ENCODE results near the gene CALB2.

The CALB2 gene

DNA sequence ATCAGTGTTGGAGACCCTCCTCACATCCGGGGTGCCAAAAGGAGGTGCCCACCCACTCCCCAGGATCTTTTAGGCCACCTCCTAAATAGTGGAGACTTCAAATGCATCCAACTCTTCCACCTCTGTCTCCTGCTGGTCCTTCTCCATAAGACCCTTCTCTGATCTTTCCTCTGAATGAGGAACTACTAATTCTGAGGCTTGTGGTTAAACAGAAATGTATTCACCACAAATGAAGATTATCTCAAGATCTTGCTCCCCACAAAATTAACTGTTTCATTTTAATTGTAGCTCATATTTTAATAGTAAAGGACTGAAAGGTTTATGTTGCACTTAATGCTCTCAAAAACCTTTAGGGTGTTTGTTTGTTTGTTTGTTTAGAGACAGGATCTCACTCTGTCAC is 49.2 kb downstream of the CALB2 start:
- TF ChIP-seq, protein P1, sequence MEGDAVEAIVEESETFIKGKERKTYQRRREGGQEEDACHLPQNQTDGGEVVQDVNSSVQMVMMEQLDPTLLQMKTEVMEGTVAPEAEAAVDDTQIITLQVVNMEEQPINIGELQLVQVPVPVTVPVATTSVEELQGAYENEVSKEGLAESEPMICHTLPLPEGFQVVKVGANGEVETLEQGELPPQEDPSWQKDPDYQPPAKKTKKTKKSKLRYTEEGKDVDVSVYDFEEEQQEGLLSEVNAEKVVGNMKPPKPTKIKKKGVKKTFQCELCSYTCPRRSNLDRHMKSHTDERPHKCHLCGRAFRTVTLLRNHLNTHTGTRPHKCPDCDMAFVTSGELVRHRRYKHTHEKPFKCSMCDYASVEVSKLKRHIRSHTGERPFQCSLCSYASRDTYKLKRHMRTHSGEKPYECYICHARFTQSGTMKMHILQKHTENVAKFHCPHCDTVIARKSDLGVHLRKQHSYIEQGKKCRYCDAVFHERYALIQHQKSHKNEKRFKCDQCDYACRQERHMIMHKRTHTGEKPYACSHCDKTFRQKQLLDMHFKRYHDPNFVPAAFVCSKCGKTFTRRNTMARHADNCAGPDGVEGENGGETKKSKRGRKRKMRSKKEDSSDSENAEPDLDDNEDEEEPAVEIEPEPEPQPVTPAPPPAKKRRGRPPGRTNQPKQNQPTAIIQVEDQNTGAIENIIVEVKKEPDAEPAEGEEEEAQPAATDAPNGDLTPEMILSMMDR (IDR thresholded peaks at IDR 0.05; ENCODE audit: extremely low read depth, insufficient read depth, missing control alignments), result no peak
- no peak for DNase-seq (ENCODE audit: low spot score)
- in situ Hi-C loops (cut with MboI; ENCODE audit: low pct_unique_long_range_greater_than_20kb, low sequenced_read_pairs, unreplicated experiment), result loop anchor here (25.0 kb wide), 1 partner anchor 205 kb away; no protein-coding TSS in a partner anchor

DNA sequence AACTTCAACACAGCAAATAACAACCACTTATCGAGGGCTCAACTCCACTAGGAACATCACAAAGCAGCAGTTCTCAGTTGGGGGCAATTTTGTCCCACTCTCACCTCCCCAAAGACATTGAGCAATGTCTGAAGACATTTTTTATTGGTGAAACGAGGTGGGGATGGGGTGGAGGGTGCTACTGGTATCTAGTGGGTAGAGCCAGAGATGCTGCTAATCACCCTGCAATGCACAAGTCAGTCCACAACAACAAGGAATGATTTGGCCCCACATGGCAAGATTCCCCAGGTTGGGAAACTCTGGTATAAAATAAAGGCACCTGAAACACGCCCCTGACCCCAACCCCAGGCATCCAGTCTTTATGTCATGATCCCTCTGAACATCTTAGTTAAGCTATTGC is 50.0 kb downstream of the CALB2 start:
- in situ Hi-C loops (cut with MboI; ENCODE audit: low pct_unique_long_range_greater_than_20kb, low sequenced_read_pairs, unreplicated experiment), result loop anchor here (25.0 kb wide), 1 partner anchor 204 kb away; no protein-coding TSS in a partner anchor
- no peak for DNase-seq (ENCODE audit: low spot score)
- TF ChIP-seq, protein P1 (IDR thresholded peaks at IDR 0.05; ENCODE audit: extremely low read depth, insufficient read depth, missing control alignments), result no peak

DNA sequence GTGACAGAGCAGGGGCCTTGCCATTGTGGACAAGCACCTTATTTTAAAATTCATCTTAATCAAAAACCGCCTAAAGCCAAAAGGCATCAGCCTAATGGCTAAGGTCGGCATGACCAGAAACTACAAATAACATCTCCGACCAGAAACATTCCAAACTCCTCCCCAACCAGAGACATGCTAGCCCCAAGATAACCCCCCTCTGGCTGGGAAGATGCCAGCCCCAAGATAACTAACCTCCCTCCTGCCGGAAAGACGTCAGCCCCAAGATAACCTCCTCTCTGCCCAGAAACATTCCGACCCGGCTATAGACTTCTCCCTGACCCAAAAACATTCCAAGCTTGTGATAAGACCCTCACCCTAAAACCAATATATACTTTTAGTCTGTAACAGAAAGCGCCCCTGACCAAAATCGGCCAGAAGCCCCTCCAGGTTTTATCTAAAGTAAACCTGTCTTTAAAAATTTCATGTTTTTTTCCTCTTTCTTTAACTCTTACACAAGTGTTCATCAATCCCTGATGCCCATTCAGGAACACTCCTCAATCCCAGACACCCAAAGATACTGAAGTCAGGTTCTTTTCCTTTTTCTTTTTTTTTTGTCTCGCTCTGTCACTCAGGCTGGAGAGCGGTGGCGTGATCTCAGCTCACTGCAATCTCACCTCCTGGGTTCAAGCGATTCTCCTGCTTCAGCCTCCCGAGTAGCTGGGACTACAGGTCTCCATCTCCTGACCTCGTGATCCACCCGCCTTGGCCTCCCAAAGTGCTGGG is 50.7 kb downstream of the CALB2 start:
- TF ChIP-seq, protein P1 (IDR thresholded peaks at IDR 0.05; ENCODE audit: extremely low read depth, insufficient read depth, missing control alignments), result no peak
- in situ Hi-C loops (cut with MboI; ENCODE audit: low pct_unique_long_range_greater_than_20kb, low sequenced_read_pairs, unreplicated experiment), result loop anchor here (25.0 kb wide), 1 partner anchor 203 kb away; no protein-coding TSS in a partner anchor
- no peak for DNase-seq (ENCODE audit: low spot score)

DNA sequence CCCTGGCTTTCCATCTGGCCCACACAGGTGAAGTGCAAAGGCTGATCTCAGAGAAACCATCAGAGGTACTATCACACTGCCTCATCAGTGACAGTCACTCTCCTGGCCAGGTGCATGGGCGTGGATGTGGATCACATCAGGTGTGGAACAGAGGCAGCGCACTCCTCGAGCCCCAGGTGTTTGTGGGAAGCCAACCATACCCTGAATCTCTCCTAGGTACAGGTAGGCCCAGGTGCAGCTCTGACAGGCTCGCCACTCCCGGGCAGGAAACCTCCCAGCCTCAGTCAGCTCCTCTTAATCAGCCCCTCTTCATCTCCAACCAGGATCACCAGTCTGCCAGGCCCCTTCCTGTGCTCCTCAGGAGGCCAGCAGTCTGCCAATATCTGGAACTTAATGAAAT is 51.6 kb downstream of the CALB2 start:
- in situ Hi-C loops (cut with MboI; ENCODE audit: low pct_unique_long_range_greater_than_20kb, low sequenced_read_pairs, unreplicated experiment), result loop anchor here (5.0 to 25.0 kb wide), 2 partner anchors 92 to 202 kb away; no protein-coding TSS in a partner anchor
- TF ChIP-seq, protein P1 (IDR thresholded peaks at IDR 0.05; ENCODE audit: extremely low read depth, insufficient read depth, missing control alignments), result no peak
- DNase-seq (ENCODE audit: low spot score), result no peak

DNA sequence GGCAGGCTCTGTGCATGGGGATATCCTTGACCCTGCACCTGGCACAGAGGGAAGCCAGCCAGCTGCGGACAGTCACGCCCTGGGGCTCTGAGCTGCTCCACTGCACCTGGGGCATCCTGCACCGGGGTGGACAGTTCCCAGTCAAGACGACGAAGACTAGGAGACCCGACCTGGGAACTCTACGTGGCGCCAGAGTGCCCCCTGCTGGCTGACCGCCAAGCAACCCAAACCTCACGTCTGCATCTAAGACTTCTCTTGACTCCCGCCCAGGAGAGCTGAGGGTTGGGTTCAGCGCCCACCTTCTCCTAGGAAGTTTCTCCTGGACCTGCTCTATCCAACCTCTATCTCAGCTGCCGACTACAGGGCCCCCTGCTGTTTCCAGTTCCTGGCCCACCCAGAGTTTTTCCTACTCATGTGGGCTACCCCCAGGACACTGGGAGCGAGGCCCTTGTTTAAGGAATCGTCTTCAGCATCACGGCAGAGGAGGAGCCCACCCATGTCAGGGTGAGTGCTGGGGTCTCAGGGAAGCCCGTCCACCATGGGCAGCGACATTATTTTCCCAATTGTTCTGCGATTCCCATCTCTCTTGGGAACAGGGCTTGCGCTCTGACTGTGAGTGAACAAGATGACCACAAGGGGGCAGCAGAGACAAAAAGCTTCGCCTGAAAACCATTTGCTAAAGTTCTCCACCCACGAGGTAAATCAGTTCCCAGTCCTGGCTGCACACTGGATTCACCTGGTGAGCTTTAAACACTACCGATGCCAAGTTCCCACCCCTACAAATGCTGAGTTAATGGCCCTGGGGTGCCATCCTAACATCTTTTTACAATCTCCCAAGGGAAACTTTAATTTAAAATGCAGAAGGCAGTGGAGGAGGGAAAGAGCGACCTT is 54.0 kb downstream of the CALB2 start:
- in situ Hi-C loops (cut with MboI; ENCODE audit: low pct_unique_long_range_greater_than_20kb, low sequenced_read_pairs, unreplicated experiment), result loop anchor here (5.0 to 25.0 kb wide), 2 partner anchors 90 to 200 kb away; no protein-coding TSS in a partner anchor
- DNase-seq (ENCODE audit: low spot score), result peak; percentile 84
- TF ChIP-seq, protein P1 (IDR thresholded peaks at IDR 0.05; ENCODE audit: extremely low read depth, insufficient read depth, missing control alignments), result peak; percentile 78

DNA sequence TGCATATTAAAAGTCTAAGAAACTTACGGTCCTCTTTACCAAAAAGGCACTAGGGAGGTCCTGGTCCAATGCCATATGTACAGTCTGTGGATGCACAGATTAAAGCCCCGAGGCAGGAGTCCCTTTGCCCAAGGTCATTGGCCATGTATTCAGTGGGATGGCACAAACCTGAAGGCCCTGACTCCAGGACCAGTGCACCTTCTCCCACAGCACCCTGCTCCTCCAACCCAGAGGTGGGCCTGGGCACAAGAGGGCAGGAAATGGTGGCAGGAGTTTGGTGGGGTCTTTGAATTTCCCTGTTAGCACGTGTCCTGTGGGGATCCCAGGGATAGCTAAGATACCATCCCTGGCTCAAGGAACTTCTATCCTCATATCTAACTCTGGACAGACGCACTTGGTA is 54.8 kb downstream of the CALB2 start:
- TF ChIP-seq, protein P1 (IDR thresholded peaks at IDR 0.05; ENCODE audit: extremely low read depth, insufficient read depth, missing control alignments), result no peak
- in situ Hi-C loops (cut with MboI; ENCODE audit: low pct_unique_long_range_greater_than_20kb, low sequenced_read_pairs, unreplicated experiment), result loop anchor here (5.0 to 25.0 kb wide), 2 partner anchors 89 to 199 kb away; no protein-coding TSS in a partner anchor
- no peak for DNase-seq (ENCODE audit: low spot score)

Measured in GM13977 (cell line).